Measurements from ENCODE around the gene INO80.

DNA sequence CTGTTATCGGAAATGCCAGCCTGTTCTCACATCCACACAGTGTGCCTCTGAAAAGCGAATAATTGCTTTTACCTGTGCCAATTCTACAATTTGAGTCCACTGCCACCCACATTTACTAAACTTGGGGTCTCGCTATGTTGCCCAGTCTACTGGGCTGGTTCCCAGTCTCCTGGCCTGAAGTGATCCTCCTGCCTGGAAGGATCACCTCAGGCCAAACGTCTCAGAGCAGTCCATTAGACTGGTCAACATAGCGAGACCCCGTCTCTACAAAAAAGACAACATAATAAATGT, 827 bp upstream of the INO80 start:
- TF ChIP-seq, protein P1, sequence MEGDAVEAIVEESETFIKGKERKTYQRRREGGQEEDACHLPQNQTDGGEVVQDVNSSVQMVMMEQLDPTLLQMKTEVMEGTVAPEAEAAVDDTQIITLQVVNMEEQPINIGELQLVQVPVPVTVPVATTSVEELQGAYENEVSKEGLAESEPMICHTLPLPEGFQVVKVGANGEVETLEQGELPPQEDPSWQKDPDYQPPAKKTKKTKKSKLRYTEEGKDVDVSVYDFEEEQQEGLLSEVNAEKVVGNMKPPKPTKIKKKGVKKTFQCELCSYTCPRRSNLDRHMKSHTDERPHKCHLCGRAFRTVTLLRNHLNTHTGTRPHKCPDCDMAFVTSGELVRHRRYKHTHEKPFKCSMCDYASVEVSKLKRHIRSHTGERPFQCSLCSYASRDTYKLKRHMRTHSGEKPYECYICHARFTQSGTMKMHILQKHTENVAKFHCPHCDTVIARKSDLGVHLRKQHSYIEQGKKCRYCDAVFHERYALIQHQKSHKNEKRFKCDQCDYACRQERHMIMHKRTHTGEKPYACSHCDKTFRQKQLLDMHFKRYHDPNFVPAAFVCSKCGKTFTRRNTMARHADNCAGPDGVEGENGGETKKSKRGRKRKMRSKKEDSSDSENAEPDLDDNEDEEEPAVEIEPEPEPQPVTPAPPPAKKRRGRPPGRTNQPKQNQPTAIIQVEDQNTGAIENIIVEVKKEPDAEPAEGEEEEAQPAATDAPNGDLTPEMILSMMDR (conservative IDR thresholded peaks at IDR 0.05; ENCODE audit: low read length), result no peak
- TF ChIP-seq EZH2phosphoT487 (IDR thresholded peaks at IDR 0.05; ENCODE audit: borderline replicate concordance, low read depth, low read length), result no peak

All from OCI-LY7 (cell line).